HepG2 (cell line): Measurements from ENCODE around the gene TFF2. TPM values are rescaled to one million over a fixed set of nuclear protein-coding genes. Genes with fewer than 3 reads are reported as not detected.

Experiments used
- ATAC-seq: fragments of 200-7000 bp; cut with Tn5 transposase; 3 replicates; pipeline ENCODE4 v1.9.1; 2020; ENCODE audit warnings: mild to moderate bottlenecking, moderate library complexity
- BruUV-seq: library from RNA; stranded (reverse); fragments of 400-500 nt; replicated peaks from 2 replicates; lab custom pipeline; 2021; lab: Mats Ljungman, UMichigan
- CTCF ChIA-PET: fragments of 300-600 bp; formaldehyde crosslinking; extraction: SDS; loops from one replicate; lab custom pipeline; 2021; ENCODE audit warnings: low total read pairs, inconsistent platforms, low intra/inter-chr PET ratio; lab: Yijun Ruan, JAX
- POLR2A ChIA-PET: fragments of 350-600 bp; sonication (Branson Sonifier 250); formaldehyde crosslinking; loops from one replicate; lab custom pipeline; 2020; ENCODE audit warnings: antibody characterized with exemption, inconsistent platforms; lab: Yijun Ruan, JAX
- DNase-seq: peaks from one replicate; pipeline ENCODE4 v3.0.0-alpha.2; 2015; ENCODE audit warnings: low spot score
- FAIRE-seq: peaks from 3 replicates; lab custom pipeline; 2011; peaks lifted over from hg19 to GRCh38; lab: Jason Lieb, UNC
- H2AFZ ChIP-seq: one replicate; pipeline ENCODE4 v1.6.1; 2011; ENCODE audit warnings: low read length, inconsistent platforms
- H3K27ac ChIP-seq: fragments of 300-600 bp; 3 replicates; pipeline ENCODE4 v1.8.0; 2011; ENCODE audit warnings: mixed run types, mild to moderate bottlenecking, mixed read lengths, low read length, inconsistent platforms; ENCODE audit not compliant: insufficient read depth; ENCODE audit errors: extremely low read length
- H3K27me3 ChIP-seq, 2 experiments: fragments of 200-600 bp in 1 of 2; 2 replicates in 1 of 2; 3 replicates in 1 of 2; pipeline versions ENCODE4 v1.6.0 to v1.8.0; 2011; ENCODE audit warnings: low read length in 2 of 2, mild to moderate bottlenecking in 2 of 2, moderate library complexity in 2 of 2, inconsistent platforms in 1 of 2; ENCODE audit not compliant: insufficient read depth in 2 of 2, control insufficient read depth in 1 of 2
- H3K36me3 ChIP-seq, 2 experiments: fragments of 200-600 bp in 1 of 2; replicated peaks in 1 of 2; 2 replicates in 1 of 2; 3 replicates in 1 of 2; pipeline versions ENCODE4 v1.5.1 to v1.8.0; 2011; ENCODE audit warnings: low read length in 2 of 2, inconsistent platforms in 1 of 2; ENCODE audit not compliant: insufficient read depth in 2 of 2, control insufficient read depth in 1 of 2
- H3K4me1 ChIP-seq: 2 replicates; pipeline ENCODE4 v1.5.1; 2012; ENCODE audit warnings: low read length, inconsistent platforms; ENCODE audit not compliant: insufficient read depth
- H3K4me2 ChIP-seq: 2 replicates; pipeline ENCODE4 v1.6.0; 2011; ENCODE audit warnings: low read depth, low read length, inconsistent platforms
- H3K4me3 ChIP-seq, 3 experiments: fragments of 200-600 bp in 1 of 3; sonication (generic), shearing (Covaris generic) in 1 of 3; replicated peaks in 1 of 3; 2 replicates each; pipeline ENCODE4 v1.5.1; 2011 to 2016; ENCODE audit warnings: low read length in 3 of 3, inconsistent platforms in 2 of 3, low read depth in 2 of 3, mild to moderate bottlenecking in 2 of 3, control low read depth in 1 of 3, mixed read lengths in 1 of 3; ENCODE audit not compliant: insufficient read depth in 1 of 3
- H3K79me2 ChIP-seq: one replicate; pipeline ENCODE4 v1.6.1; 2011; ENCODE audit warnings: low read length, inconsistent platforms; ENCODE audit not compliant: insufficient read depth
- H3K9ac ChIP-seq: 2 replicates; pipeline ENCODE4 v1.6.0; 2011; ENCODE audit warnings: mild to moderate bottlenecking, low read depth, low read length, inconsistent platforms; ENCODE audit not compliant: insufficient read depth
- H3K9me3 ChIP-seq: 2 replicates; pipeline ENCODE4 v1.5.1; 2012; ENCODE audit warnings: mild to moderate bottlenecking, low read length
- H4K20me1 ChIP-seq: 2 replicates; pipeline ENCODE4 v1.6.0; 2011; ENCODE audit warnings: inconsistent platforms, mild to moderate bottlenecking, low read length, moderate library complexity; ENCODE audit not compliant: insufficient read depth
- CTCF ChIP-seq: sonication (generic); formaldehyde crosslinking; IDR thresholded peaks from 2 replicates; pipeline ENCODE4 v1.5.0; 2020; ENCODE audit warnings: mild to moderate bottlenecking, missing genetic modification reagents, moderate library complexity
- KDM6A ChIP-seq: IDR thresholded peaks from 2 replicates; pipeline ENCODE4 v1.6.1; 2016; ENCODE audit warnings: low read depth
- MXD4 ChIP-seq: IDR thresholded peaks from 2 replicates; pipeline ENCODE4 v1.6.1; 2016; ENCODE audit warnings: mild to moderate bottlenecking, missing biosample characterization, missing genetic modification reagents
- NFYC ChIP-seq: IDR thresholded peaks from 2 replicates; pipeline ENCODE4 v1.6.1; 2016; ENCODE audit warnings: missing genetic modification reagents, missing compliant biosample characterization
- STAG1 ChIP-seq: sonication (generic); formaldehyde crosslinking; IDR thresholded peaks from 2 replicates; pipeline ENCODE4 v1.4.0; 2020; ENCODE audit warnings: missing genetic modification reagents
- ZNF687 ChIP-seq: sonication (generic); formaldehyde crosslinking; IDR thresholded peaks from 2 replicates; pipeline ENCODE4 v1.5.1; 2020; ENCODE audit warnings: mild to moderate bottlenecking, missing genetic modification reagents, moderate library complexity
- WGBS: methylation state at CpG from one replicate; pipeline ENCODE4 v1.1.6; 2017; ENCODE audit warnings: low lambda C conversion rate; 5-methylcytosine and 5-hydroxymethylcytosine counted together
- in situ Hi-C: cut with HindIII; loops from 2 replicates; pipeline ENCODE4 v1.10.0; 2017; ENCODE audit warnings: low pct_unique_long_range_greater_than_20kb; ENCODE audit not compliant: extremely low pct_ligation_motif_present
- intact Hi-C: fragments of 100-400 bp; cut with micrococcal nuclease; formaldehyde crosslinking; loops from one replicate; pipeline ENCODE4 v1.10.0; 2022; ENCODE audit not compliant: unreplicated experiment
- polyA plus RNA-seq, 8 experiments: library from polyadenylated mRNA; depleted of rRNA in 3 of 8; stranded (reverse) in 7 of 8; unstranded in 1 of 8; fragments of >200 nt; fragmentation: Illumina TruSeq in 4 of 8; extraction: Trizol in 4 of 8; gene quantifications; 2 replicates each; pipeline versions ENCODE4 v1.2.1 to v1.2.3, GENCODE V29; 2011 to 2016; ENCODE audit warnings: low read depth in 4 of 8, missing spikeins in 1 of 8, mixed read lengths in 1 of 8; ENCODE audit not compliant: insufficient read depth in 1 of 8
- total RNA-seq, 5 experiments: library from RNA; depleted of rRNA; stranded (reverse); fragments of >200 nt; fragmentation: Illumina TruSeq; extraction: Trizol; gene quantifications; 2 replicates each; pipeline ENCODE4 v1.2.3, GENCODE V29; 2016; ENCODE audit warnings: low read depth in 1 of 5

TFF2 gene
- total and polyA plus RNA-seq, 2 of the 13 experiments (the other 11 are each of a cell fraction or from before 2014, with no cell fraction given) = 1.5 TPM; not detected in 1

GRCh38 chr21:42308914-42309752, 41.7 kb downstream of the TFF2 start:
- TF ChIP-seq ZNF687 (CRISPR knock-in tag) (no peak), MXD4 (no peak), KDM6A (CRISPR knock-in tag) (no peak), NFYC (CRISPR knock-in tag) (no peak), CTCF (CRISPR knock-in tag) (peak; percentile 42), STAG1 (CRISPR knock-in tag) (0 out of 2 replicates have a peak, but pooled peaks have one; percentile 22)
- Histone ChIP-seq H2AFZ (no peak overlapping the region), H3K27ac (no peak overlapping the region), H3K9ac (no peak overlapping the region), H3K36me3 (no peaks in the 10 kb centered on the region), H3K79me2 (no peaks in the 10 kb centered on the region), H3K4me3 (no peak overlapping the region), H3K4me1 (peaks cover 37% of the 10 kb centered on the region), H3K9me3 (no peaks in the 10 kb centered on the region), H4K20me1 (no peaks in the 10 kb centered on the region), H3K27me3 (peaks cover 1 to 15% of the 10 kb centered on the region in 2 experiments; a peak in 4 of 5 replicates), H3K4me2 (no peak overlapping the region)
- intact Hi-C loops (loop anchor here (1.0 kb wide), 1 partner anchor 141 kb away; no protein-coding TSS in a partner anchor), in situ Hi-C loops (loop anchor here (5.0 kb wide), 1 partner anchor 138 kb away; no protein-coding TSS in a partner anchor)
- DNase-seq = no peak
- BruUV-seq = no TSS peak
- WGBS = 26% methylated on average over 18 of the region's 23 CpGs
- ChIA-PET POLR2A (no interaction called here), CTCF (interaction anchor here (1.1 to 4.8 kb wide), 3 partner anchors 72 to 141 kb away, joined by 3 to 20 read pairs (median 16); no protein-coding TSS in a partner anchor)
- no peak for FAIRE-seq
- ATAC-seq = peak; percentile 15; the same call in 1 of the 3 replicates
